Stimulated activated CD4-positive, alpha-beta T cell treated with anti-CD3 and anti-CD28 coated beads, Interleukin-12 subunit alpha, Interleukin-12 subunit beta, amount 100 ng/mL, for 24 hours (primary cell): ENCODE measurements around the gene ACKR1.

Experiments
- DNase-seq, 2 experiments: peaks; one replicate each; pipeline ENCODE4 v3.0.0-alpha.2; 2020; ENCODE audit warnings: low read depth in 2 of 2

Gene ACKR1

GRCh38 chr1:159222075-159222865 lies 17.6 kb downstream of the ACKR1 start:
- no peak for DNase-seq

- no peak for DNase-seq
These were observed 18.3 kb downstream of the ACKR1 start for GRCh38 chr1:159223004-159223403.

GRCh38 chr1:159228554-159228953 lies 23.9 kb downstream of the ACKR1 start:
- DNase-seq = no peak

GRCh38 chr1:159229260-159229885 lies 24.7 kb downstream of the ACKR1 start:
- no peak for DNase-seq

GRCh38 chr1:159229896-159230295 lies 25.2 kb downstream of the ACKR1 start:
- DNase-seq = no peak

GRCh38 chr1:159239551-159240220 lies 35.0 kb downstream of the ACKR1 start:
- DNase-seq = no peak

- DNase-seq = no peak
These were observed 42.6 kb downstream of the ACKR1 start for GRCh38 chr1:159247266-159247665.

GRCh38 chr1:159248311-159248710 lies 43.6 kb downstream of the ACKR1 start:
- DNase-seq = no peak

GRCh38 chr1:159250638-159251216 lies 46.1 kb downstream of the ACKR1 start:
- no peak for DNase-seq
